HG03097 (cell line): ENCODE measurements around the gene SLC26A9.

Experiments
- ATAC-seq: cut with Tn5 transposase; IDR thresholded peaks from one replicate; pipeline ENCODE4 v1.9.1; 2021; ENCODE audit not compliant: unreplicated experiment, low FRiP score

Gene SLC26A9

GRCh38 chr1:205927676-205928075, 15.6 kb downstream of the SLC26A9 start:
- no peak for ATAC-seq

DNA sequence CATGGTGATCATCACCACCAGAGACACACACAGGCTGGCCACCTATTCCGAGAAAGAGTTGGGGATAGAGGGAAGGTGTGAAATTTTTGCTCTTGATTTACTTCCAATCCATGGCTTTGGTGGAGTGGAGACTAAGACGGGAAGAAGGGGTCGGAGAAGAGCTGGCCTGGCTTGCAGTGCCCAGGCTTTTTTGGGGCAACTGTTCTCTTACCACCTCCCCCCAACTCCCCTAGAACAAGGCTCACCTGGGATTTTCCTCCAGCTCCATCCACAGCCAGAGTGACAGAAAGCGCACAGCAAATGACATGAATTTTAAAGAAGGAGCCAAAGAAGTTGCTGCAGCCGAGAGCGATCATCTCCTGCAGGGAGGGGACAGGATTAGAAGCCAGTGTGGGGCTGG, 16.0 kb downstream of the SLC26A9 start:
- no peak for ATAC-seq

- ATAC-seq = no peak
Observed at GRCh38 chr1:205926636-205927035, 16.6 kb downstream of the SLC26A9 start.

- no peak for ATAC-seq
Observed at GRCh38 chr1:205926213-205926612, 17.0 kb downstream of the SLC26A9 start.

- ATAC-seq = no peak
Observed at GRCh38 chr1:205925736-205926135, 17.5 kb downstream of the SLC26A9 start.

DNA sequence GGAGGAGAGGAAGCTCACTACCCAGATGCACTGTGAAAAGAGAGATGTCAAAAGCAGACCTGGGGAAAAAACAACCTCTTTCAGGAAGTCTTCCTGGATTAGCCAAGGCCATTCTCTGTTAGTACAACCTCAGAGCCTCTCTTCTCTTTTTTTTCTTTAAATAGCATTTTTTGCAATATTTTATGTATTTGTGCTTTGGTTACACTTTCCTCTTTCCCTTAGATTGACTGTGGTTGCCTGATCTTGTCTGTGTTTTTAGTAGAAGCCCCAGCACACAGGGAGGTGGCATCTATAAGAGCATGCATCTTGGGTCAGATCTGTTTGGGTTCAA, 18.8 kb downstream of the SLC26A9 start:
- ATAC-seq = no peak

DNA sequence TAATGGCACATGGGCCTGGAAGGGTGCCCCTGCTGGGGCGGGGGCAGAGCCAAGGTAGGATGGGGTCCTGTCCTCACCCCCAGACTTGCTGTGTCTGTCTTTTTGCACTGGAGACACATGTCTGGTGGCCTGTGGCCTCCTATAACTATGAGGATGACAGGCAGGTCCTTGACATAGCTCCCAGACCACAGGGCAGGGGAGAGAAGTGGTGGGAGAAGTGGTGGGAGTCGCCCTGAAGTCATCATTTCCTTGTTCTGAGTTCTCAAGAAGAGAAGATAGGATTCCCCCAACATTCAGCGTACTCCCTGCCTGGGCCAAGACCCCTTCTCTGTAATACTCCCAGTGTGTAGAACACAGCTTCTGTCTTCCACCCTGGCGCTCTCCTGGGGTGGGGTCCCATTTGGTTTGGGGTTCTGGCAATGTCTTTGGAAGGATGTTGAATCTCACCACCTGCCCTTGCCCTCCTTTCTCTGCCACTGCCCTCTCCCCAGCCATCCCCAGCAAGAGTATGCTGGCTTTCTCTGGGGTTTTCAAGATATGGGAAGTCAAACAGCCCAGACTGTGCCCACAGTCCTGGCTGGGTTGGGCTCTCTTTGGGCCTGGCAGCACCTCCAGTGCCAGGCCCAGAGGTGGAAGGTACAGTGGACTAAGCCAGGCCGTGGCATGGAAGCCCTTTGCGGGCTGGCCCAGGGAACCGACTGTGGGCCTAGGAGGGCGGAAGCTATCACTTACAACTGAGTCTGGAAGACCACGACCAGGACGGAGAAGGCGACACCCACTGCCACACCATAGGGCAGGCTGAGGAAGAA, 19.4 kb downstream of the SLC26A9 start:
- no peak for ATAC-seq

- ATAC-seq = no peak
Observed at GRCh38 chr1:205922806-205923205, 20.4 kb downstream of the SLC26A9 start.

- ATAC-seq = no peak
Observed at GRCh38 chr1:205922314-205922713, 20.9 kb downstream of the SLC26A9 start.

GRCh38 chr1:205921570-205921909, 21.7 kb downstream of the SLC26A9 start:
- ATAC-seq = no peak

DNA sequence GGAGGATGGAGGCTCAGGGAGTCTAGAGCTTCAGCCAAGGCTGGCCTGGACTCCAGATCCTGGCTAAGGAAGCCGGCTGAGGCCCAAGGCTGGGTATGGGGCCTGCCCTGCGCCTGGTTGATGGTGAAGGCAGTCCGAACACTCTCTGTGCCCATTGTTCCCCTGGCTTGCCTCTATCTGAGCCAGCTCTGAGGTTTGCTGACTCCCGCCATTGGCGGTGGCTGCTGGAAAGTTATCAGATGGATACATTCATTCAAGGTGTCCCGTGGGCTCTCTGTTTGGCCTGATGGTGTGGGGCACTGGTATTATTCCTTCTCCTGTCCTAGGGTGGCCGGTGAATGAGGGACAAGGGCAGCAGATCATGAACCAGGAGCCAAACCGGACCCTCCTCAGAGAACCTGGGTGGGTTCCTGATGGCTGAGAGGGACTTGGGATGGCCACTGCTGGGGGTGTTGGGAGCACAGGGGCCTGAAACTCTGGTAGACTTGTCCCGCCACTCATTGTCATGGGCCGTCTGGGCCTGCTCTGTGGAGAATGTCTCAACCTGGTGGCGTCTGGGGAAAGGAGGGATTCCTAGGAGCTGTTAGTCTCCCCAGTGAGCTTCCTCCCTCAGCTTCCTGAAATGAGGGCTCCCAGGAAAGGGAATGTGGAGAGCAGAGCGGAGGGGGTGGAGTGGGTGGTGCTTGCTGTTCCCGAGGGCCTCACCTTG, 22.2 kb downstream of the SLC26A9 start:
- no peak for ATAC-seq

GRCh38 chr1:205920159-205920558, 23.1 kb downstream of the SLC26A9 start:
- no peak for ATAC-seq

GRCh38 chr1:205918955-205919746, 24.1 kb downstream of the SLC26A9 start:
- ATAC-seq = no peak

GRCh38 chr1:205917466-205918238, 25.6 kb downstream of the SLC26A9 start:
- ATAC-seq = no peak

DNA sequence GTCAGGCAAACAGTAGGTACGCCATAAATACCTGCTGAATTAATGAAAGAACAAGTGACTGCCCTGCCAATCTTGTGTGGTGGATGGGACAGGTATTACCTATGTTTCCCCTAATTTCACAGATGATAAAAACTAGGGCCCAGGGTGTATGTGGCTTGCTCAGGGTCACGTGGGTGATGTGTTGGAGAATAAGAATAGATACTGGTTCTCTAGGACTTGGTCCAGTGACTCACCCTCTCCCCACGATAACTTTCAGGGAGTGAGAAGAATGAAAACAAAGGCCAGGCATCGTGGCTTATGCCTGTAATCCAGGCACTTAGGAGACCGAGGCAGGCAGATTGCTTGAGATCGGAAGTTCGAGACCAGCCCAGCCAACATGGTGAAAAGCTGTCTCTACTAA, 26.7 kb downstream of the SLC26A9 start:
- no peak for ATAC-seq

DNA sequence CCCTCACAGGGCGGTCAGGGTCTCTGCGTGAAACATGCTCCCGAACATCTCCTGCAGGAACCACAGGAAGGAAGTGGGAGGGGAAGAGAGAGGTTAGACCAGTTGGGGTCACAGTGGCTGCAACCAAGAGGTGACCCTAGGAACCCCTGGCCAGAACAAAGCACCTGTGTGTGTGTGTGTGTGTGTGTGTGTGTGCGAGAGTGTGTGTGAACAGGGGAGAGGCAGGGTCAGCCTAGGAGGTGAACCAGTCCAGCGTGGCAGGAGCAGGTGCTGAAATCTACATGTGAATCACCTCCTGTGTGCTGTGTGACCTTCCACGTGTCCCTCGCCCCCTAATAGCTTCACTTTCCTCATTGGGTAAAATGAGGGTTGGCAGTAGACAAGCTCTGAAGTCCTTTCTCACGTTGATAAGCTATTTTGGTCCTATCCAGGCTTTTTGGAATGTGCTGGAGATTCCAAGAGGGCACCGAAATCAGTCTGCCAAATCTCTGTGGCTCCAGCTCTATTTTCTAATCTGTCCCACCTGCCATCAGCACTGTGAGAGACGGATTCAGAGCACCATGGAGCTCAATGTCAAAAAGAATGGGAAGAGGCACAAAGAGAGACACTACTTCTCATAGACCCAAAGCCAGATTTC, 27.8 kb downstream of the SLC26A9 start:
- ATAC-seq = no peak

GRCh38 chr1:205914730-205915129, 28.5 kb downstream of the SLC26A9 start:
- ATAC-seq = no peak

- ATAC-seq = no peak
Observed at GRCh38 chr1:205914155-205914507, 29.1 kb downstream of the SLC26A9 start.

- ATAC-seq = no peak
Observed at GRCh38 chr1:205913451-205914154, 29.7 kb downstream of the SLC26A9 start.

DNA sequence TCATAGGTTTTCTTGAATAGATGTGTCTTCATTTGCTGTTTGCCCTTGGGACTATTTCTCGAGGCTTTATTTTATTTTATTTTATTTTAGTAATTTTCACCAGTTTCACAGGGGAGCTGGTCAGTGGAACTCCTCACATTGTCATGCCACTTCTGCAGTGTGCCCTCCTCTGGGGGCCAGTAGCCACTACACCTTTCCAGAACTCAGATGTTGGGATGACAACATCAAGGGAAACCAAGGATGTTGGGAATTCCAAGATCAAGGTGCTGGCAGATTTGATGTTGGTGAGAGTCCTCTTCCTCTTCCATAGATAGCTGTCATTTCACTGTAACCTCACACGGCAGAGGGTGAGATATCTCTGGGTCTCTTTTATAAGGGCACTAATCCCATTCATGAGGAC, 35.5 kb downstream of the SLC26A9 start:
- no peak for ATAC-seq
